Activated naive CD8-positive, alpha-beta T cell treated with anti-CD3 and anti-CD28 coated beads, Interleukin-2, amount 50 U/mL, for 24 hours (primary cell): ENCODE measurements around the gene OR4F6.

Experiments
- ATAC-seq: fragments of 150-1000 bp; cut with Tn5 transposase; one replicate; pipeline ENCODE4 v1.10.0; 2021
- DNase-seq: peaks from one replicate; pipeline ENCODE4 v3.0.0; 2021
- H3K27ac Mint-ChIP-seq: one replicate; pipeline ENCODE4 v1.8.0; 2021; ENCODE audit warnings: mild to moderate bottlenecking, mixed read lengths
- H3K27me3 Mint-ChIP-seq: one replicate; pipeline ENCODE4 v1.8.0; 2021; ENCODE audit warnings: mixed read lengths
- H3K36me3 Mint-ChIP-seq: one replicate; pipeline ENCODE4 v1.8.0; 2021; ENCODE audit warnings: low read depth, mixed read lengths
- H3K4me1 Mint-ChIP-seq: one replicate; pipeline ENCODE4 v1.8.0; 2021; ENCODE audit warnings: mixed read lengths
- H3K4me3 Mint-ChIP-seq: one replicate; pipeline ENCODE4 v1.8.0; 2021; ENCODE audit warnings: mild to moderate bottlenecking, moderate library complexity, mixed read lengths
- H3K9me3 Mint-ChIP-seq: one replicate; pipeline ENCODE4 v1.8.0; 2021; ENCODE audit warnings: mixed read lengths

The OR4F6 gene

DNA sequence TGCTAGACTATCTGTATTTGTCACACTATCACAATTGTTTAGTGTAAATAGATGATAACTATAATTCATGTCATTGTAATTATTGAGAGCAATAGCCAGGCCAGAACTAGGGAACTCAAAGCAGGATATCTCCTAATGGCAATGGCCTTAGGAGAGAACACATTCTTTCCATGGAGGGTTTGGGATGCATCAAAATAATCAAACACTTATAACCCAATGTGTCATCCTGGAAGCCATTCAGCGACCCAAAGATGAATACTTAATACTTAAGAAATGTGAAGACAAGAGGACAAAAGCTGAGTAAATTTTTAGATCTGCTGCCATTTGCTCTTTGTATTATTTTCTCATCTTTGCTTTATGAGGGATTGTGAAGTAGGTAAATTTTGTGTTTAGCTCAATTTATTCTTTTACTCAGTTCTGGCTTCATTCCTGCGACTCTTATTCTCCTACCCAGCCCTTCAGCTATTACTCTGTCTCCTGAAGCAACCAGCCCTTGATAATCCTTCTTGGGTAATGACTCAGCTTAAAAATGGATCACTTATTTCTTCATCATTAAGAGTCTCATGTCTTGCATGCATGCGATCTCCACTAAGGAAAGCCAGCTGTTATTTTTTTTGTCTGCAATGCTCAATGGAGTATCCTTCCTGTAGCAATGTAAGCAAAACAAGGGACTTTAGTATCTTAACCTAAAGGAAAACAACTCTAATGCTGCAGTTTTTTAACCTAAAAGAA, 10.7 kb downstream of the OR4F6 start:
- ATAC-seq: no peak

DNA sequence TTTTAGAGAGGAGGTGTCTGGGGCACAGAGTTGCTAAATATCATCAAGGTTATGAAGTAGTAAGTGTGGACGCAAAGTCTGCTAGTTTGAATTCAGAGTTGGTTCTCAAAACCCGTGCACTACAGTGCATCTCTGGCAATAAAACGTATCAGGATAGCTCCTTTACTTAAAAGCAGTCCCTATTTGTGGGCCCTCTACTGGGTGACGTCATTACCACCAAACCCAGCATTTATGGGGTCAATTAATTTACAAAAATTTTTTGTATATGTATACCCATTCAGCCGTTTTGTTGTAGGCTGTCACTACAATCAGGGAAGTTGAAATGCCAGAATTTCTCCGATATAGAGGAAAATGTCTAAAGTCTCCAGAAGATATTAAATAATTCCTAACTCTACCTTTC, 17.5 kb downstream of the OR4F6 start:
- no peaks in the 10 kb centered on the region for H3K9me3 Mint-ChIP-seq

More for the DNA sequence above, 10.7 kb downstream of the OR4F6 start:
- peaks cover 22% of the 10 kb centered on the region for H3K27me3 Mint-ChIP-seq
- H3K27ac Mint-ChIP-seq: no peak overlapping the region
- no peaks in the 10 kb centered on the region for H3K36me3 Mint-ChIP-seq
- H3K4me1 Mint-ChIP-seq: no peaks in the 10 kb centered on the region
- peaks cover 4% of the 10 kb centered on the region for H3K9me3 Mint-ChIP-seq
- no peak overlapping the region for H3K4me3 Mint-ChIP-seq
- no peak for DNase-seq

GRCh38 chr15:101827257-101827656, 23.9 kb downstream of the OR4F6 start:
- ATAC-seq (no peak), DNase-seq (no peak)

More for the DNA sequence above, 17.5 kb downstream of the OR4F6 start:
- peaks cover 18% of the 10 kb centered on the region for H3K27me3 Mint-ChIP-seq
- ATAC-seq (no peak), DNase-seq (no peak)
- no peak overlapping the region for H3K4me3 Mint-ChIP-seq
- no peaks in the 10 kb centered on the region for H3K36me3 Mint-ChIP-seq
- H3K27ac Mint-ChIP-seq: no peak overlapping the region
- no peaks in the 10 kb centered on the region for H3K4me1 Mint-ChIP-seq

DNA sequence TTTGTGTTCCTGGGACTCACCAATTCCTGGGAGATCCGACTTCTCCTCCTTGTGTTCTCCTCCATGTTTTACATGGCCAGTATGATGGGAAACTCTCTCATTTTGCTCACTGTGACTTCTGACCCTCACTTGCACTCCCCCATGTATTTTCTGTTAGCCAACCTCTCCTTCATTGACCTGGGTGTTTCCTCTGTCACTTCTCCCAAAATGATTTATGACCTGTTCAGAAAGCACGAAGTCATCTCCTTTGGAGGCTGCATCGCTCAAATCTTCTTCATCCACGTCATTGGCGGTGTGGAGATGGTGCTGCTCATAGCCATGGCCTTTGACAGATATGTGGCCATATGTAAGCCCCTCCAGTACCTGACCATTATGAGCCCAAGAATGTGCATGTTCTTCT, 25.5 kb downstream of the OR4F6 start:
- no peaks in the 10 kb centered on the region for H3K4me1 Mint-ChIP-seq
- H3K9me3 Mint-ChIP-seq: no peaks in the 10 kb centered on the region
- no peak overlapping the region for H3K27ac Mint-ChIP-seq
- no peak overlapping the region for H3K4me3 Mint-ChIP-seq
- H3K27me3 Mint-ChIP-seq: peaks cover 23% of the 10 kb centered on the region
- no peaks in the 10 kb centered on the region for H3K36me3 Mint-ChIP-seq
- ATAC-seq: no peak
- DNase-seq: no peak

More at GRCh38 chr15:101827257-101827656, 23.9 kb downstream of the OR4F6 start:
- Mint-ChIP-seq H3K27ac (no peak overlapping the region), H3K27me3 (peaks cover 21% of the 10 kb centered on the region), H3K9me3 (no peaks in the 10 kb centered on the region), H3K4me1 (no peaks in the 10 kb centered on the region), H3K36me3 (no peaks in the 10 kb centered on the region), H3K4me3 (no peak overlapping the region)

DNA sequence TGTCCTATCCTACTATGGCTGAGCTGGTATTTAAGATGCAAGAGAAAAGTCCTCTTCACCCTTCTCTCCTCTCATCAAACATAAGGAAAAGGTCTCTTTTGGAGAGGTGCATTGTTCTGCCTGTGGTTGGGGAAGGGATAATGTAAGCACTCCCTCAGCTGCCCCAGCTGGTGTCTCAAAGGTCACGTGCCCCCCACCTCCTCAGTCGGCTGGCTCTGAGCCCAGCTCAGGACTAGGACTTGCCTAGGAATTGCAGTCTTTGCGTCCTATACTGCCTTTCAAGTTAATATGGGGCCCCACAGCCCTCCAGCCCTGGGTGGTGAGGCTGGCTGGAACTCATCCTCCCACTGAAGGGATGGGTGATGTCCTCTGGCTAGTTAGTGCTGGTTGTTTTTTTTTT, 38.3 kb downstream of the OR4F6 start:
- peaks cover 32% of the 10 kb centered on the region for H3K27me3 Mint-ChIP-seq
- no peak for DNase-seq
- no peak for ATAC-seq
- no peaks in the 10 kb centered on the region for H3K4me1 Mint-ChIP-seq
- no peaks in the 10 kb centered on the region for H3K9me3 Mint-ChIP-seq
- H3K27ac Mint-ChIP-seq: no peak overlapping the region
- no peak overlapping the region for H3K4me3 Mint-ChIP-seq
- no peaks in the 10 kb centered on the region for H3K36me3 Mint-ChIP-seq

DNA sequence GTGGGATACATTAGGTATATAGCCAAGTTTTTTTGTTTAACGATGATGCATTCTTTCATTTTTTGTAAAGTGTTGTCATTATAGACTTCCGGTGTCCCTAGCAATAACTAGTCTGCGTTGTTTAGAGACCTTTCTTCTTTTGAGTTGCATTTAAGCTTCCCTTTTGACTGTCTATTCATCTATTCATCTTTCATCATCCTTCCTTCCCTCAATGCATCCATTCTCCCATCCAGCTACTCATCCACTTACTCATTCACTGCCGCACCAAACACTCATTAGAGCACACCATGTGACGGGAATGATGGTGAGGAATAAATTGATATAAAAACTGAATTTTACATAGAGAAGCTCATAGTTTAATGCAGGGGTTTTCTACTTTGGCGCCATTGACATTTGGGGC, 41.6 kb downstream of the OR4F6 start:
- Mint-ChIP-seq H3K27me3 (peaks cover 36% of the 10 kb centered on the region), H3K9me3 (no peaks in the 10 kb centered on the region), H3K36me3 (no peaks in the 10 kb centered on the region), H3K4me1 (no peaks in the 10 kb centered on the region), H3K27ac (no peak overlapping the region), H3K4me3 (no peak overlapping the region)
- ATAC-seq: no peak
- DNase-seq: no peak

DNA sequence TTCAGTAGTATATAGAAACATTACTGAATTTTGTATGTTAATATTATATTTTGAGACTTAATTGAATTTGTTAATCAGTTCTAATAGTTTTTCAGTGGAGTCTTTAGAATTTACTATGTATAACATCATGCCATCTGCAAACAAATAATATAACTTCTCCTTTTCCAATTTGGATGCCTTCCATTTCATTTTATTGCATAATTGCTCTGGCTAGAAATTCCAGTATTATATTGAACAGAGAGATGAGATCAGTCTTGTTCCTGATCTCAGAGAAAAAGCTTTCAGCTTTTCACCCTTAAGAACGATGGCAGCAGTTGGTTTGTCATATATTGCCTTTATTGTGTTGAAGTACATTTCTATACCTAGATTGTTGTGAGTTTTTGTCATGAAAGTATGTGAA, 49.0 kb downstream of the OR4F6 start:
- Mint-ChIP-seq H3K4me3 (no peak overlapping the region), H3K27me3 (peaks cover 38% of the 10 kb centered on the region)
- ATAC-seq: no peak

More for the DNA sequence above, 49.0 kb downstream of the OR4F6 start:
- Mint-ChIP-seq H3K9me3 (no peaks in the 10 kb centered on the region), H3K36me3 (no peaks in the 10 kb centered on the region), H3K4me1 (no peaks in the 10 kb centered on the region), H3K27ac (no peak overlapping the region)
- DNase-seq: no peak
